Keratinocyte (primary cell): Measurements from ENCODE around the gene LEMD1.

Source experiments
- EZH2 ChIP-seq: IDR thresholded peaks from one replicate; pipeline ENCODE4 v1.6.1; 2012; ENCODE audit warnings: inconsistent platforms, mild to moderate bottlenecking, low read length, moderate library complexity
- TF ChIP-seq, protein P1 (sequence below), 3 experiments: IDR thresholded peaks in 1 of 3; conservative IDR thresholded peaks in 1 of 3; optimal IDR thresholded peaks in 1 of 3; 2 replicates in 2 of 3; 3 replicates in 1 of 3; pipeline versions ENCODE3 to v1.5.1; 2011; ENCODE audit warnings: low read length in 3 of 3, mild to moderate bottlenecking in 3 of 3, moderate library complexity in 2 of 3, control low read depth in 1 of 3, inconsistent platforms in 1 of 3; ENCODE audit not compliant: insufficient read depth in 2 of 3; ENCODE audit errors: extremely low read depth in 1 of 3

DNA sequence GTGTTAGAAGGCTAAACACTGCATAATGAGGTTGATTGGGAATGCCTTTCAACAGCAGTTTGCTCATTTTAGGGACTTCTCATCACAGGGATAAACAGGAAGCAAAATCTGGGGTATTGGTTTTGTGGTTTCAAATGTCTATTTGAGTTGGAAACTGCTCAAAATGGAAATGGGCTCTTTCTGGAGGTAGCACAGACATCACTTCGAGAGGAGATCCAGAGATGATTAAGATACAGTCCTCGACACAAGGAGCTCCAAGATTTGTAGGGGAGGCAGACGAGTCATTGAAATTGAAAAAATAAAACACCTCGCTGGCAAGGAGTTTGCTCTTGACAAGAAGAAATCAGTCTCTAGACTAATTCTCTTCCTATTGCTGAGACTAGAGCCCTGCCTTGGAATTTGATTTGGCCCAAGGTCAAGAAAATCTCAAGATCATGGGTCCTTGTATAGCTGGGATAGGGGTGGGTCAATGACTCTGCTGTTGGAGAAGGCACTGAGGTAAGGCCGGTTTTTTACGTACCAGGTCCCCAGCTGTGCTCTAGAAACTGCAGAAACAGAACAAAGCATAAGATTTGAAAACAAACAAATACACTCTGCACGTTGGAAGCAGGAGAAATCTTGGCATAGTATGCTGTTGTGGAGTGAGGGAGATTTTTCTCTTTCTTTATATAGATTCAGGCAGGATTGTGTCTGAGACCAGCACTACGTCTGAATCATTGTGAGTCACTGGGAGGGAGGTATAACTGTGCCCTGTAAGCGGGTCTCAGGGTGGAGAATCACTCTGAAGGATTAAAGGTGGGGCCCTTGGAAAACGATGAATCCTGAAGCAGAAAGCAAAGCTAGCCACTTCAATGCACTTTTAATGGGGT lies 47.4 kb downstream of the LEMD1 start:
- TF ChIP-seq, protein P1, sequence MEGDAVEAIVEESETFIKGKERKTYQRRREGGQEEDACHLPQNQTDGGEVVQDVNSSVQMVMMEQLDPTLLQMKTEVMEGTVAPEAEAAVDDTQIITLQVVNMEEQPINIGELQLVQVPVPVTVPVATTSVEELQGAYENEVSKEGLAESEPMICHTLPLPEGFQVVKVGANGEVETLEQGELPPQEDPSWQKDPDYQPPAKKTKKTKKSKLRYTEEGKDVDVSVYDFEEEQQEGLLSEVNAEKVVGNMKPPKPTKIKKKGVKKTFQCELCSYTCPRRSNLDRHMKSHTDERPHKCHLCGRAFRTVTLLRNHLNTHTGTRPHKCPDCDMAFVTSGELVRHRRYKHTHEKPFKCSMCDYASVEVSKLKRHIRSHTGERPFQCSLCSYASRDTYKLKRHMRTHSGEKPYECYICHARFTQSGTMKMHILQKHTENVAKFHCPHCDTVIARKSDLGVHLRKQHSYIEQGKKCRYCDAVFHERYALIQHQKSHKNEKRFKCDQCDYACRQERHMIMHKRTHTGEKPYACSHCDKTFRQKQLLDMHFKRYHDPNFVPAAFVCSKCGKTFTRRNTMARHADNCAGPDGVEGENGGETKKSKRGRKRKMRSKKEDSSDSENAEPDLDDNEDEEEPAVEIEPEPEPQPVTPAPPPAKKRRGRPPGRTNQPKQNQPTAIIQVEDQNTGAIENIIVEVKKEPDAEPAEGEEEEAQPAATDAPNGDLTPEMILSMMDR (optimal IDR thresholded peaks at IDR 0.05 in 1 of 3, IDR thresholded peaks at IDR 0.05 in 1 of 3, conservative IDR thresholded peaks at IDR 0.05 in 1 of 3; ENCODE audit: extremely low read depth in 1 of 3, insufficient read depth in 2 of 3, low read length in 3 of 3) = no peak
- no peak for TF ChIP-seq EZH2
